Calu3 (cell line): ENCODE measurements around the gene RALGPS1. TPM values are rescaled to one million over a fixed set of nuclear protein-coding genes. Genes with fewer than 3 reads are reported as not detected.
A peak's percentile ranks its signal among the peaks of the same experiment; 100 is the strongest.

ENCODE experiments used
- BruUV-seq: library from RNA; stranded (reverse); fragments of 400-500 nt; replicated peaks from 2 replicates; lab custom pipeline; 2021; lab: Mats Ljungman, UMichigan
- CTCF ChIA-PET: fragments of 300-600 bp; sonication (Branson Sonifier 250); formaldehyde crosslinking; loops from one replicate; lab custom pipeline; 2022; ENCODE audit warnings: antibody characterized with exemption; lab: Charles Lee
- DNase-seq: peaks from one replicate; pipeline ENCODE4 v3.0.0; 2022
- H3K27ac Mint-ChIP-seq: one replicate; pipeline ENCODE4 v1.8.0; 2022; ENCODE audit warnings: mixed read lengths; ENCODE audit not compliant: unreplicated experiment
- H3K27me3 Mint-ChIP-seq: one replicate; pipeline ENCODE4 v1.8.0; 2022; ENCODE audit warnings: mixed read lengths; ENCODE audit not compliant: unreplicated experiment
- H3K36me3 Mint-ChIP-seq: one replicate; pipeline ENCODE4 v1.8.0; 2022; ENCODE audit warnings: mild to moderate bottlenecking, moderate library complexity, mixed read lengths; ENCODE audit not compliant: insufficient read depth, unreplicated experiment
- H3K4me1 Mint-ChIP-seq: one replicate; pipeline ENCODE4 v1.8.0; 2022; ENCODE audit warnings: mild to moderate bottlenecking, low read depth, mixed read lengths; ENCODE audit not compliant: unreplicated experiment
- H3K4me3 Mint-ChIP-seq: one replicate; pipeline ENCODE4 v1.8.0; 2022; ENCODE audit warnings: mild to moderate bottlenecking, low read depth, moderate library complexity, mixed read lengths; ENCODE audit not compliant: unreplicated experiment
- H3K9me3 Mint-ChIP-seq: one replicate; pipeline ENCODE4 v1.8.0; 2022; ENCODE audit warnings: low read depth, mixed read lengths; ENCODE audit not compliant: unreplicated experiment
- CTCF ChIP-seq: fragments of 200-600 bp; IDR thresholded peaks from one replicate; pipeline ENCODE4 v1.8.0; 2022; ENCODE audit warnings: antibody characterized with exemption; ENCODE audit not compliant: unreplicated experiment
- intact Hi-C: fragments of 100-400 bp; cut with micrococcal nuclease; formaldehyde crosslinking; loops from one replicate; pipeline ENCODE4 v1.10.0; 2022; ENCODE audit not compliant: unreplicated experiment
- total RNA-seq: library from RNA; stranded (reverse); gene quantifications from 2 replicates; pipeline ENCODE4 v1.2.3, GENCODE V29; 2022

The RALGPS1 gene
- total RNA-seq, 1 experiment from 2014 or later: 8.3 TPM

DNA sequence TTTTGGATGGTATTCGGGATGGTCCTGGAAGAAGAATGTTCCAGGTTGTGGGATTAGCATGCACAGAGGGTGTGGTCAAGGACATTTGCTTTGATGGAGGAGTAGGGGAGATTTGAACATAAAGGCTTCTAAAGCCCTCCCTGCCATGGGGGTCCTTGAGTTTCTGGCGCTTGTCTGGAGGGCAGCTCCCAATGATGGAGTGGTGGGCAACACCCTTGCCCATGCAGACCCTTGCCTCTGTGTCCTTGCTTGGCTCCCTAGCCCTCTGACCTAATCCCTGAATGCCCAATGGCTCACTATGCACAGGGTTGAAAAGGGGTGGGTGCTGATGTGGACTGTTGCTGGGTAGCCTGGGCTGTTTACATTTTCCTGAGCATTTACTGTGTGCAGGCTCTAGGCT lies 66.6 kb downstream of the RALGPS1 start:
- intact Hi-C loops: no loop called here
- Mint-ChIP-seq H3K27ac (no peak overlapping the region), H3K27me3 (no peaks in the 10 kb centered on the region), H3K4me1 (peaks cover 10% of the 10 kb centered on the region), H3K36me3 (peaks cover 6% of the 10 kb centered on the region), H3K4me3 (no peak overlapping the region), H3K9me3 (no peaks in the 10 kb centered on the region)
- CTCF ChIA-PET: no interaction called here
- no peak for DNase-seq
- no TSS peak for BruUV-seq
- no peak for TF ChIP-seq CTCF

DNA sequence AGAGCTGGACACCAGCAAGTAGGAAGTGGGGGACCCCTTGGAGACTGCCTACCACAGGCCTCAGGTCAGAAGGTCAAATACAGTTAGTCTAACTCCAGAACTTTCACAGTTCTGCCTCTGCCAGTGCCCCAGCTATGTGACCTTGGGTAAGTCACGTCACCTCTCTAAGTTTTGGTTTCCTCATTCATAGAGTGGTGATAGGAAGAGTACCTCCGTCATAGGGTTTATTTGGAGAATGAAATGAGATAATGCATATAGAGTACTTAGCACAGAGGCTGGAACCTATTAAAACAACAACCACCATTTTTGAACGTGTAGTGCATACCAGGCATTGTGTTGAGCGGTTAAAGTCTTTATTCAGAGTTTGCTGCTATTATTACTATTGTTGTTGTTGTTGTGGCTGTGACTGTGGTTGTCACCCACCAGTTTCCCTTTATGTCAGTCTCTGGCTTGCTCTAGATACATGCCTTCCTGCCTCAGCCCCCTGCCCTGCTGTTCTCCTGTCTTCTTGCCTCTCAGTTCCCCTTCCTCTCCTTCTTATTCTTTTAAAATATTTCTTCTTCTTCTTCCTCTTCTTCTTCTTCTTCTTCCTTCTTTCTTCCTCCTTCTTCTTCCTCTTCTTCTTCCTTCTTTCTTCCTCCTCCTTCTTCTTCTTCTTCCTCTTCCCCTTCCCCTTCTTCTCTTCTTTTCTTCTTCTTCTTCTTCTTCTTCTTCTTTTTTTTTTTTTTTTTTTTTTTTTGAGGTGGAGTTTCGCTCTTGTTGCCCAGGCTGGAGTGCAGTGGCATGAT lies 67.8 kb downstream of the RALGPS1 start:
- no peak overlapping the region for H3K27ac Mint-ChIP-seq
- H3K4me3 Mint-ChIP-seq: no peak overlapping the region

DNA sequence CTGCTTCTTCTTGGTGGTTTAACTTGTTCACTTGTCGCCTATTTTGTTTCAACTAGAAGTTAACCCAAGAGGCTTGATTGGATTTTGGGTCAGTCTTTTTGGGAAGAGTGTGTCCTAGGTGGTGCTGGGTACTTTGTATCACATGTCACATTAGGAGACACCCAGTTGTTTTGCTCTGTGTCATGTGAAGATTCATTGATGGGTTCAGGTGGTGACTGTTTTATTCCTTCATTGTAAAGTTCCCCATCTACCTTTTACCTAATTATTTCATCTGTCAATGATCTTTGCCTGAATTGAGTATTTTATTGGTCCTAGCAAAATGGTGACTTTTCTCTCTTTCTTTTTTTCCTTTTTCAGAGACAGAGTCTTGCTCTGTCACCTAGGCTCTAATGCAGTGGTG lies 69.2 kb downstream of the RALGPS1 start:
- no peak overlapping the region for H3K27ac Mint-ChIP-seq
- H3K4me1 Mint-ChIP-seq: peaks cover 20% of the 10 kb centered on the region
- CTCF ChIA-PET: no interaction called here
- DNase-seq: no peak
- H3K4me3 Mint-ChIP-seq: no peak overlapping the region
- no TSS peak for BruUV-seq
- peaks cover 6% of the 10 kb centered on the region for H3K36me3 Mint-ChIP-seq
- intact Hi-C loops: no loop called here
- H3K27me3 Mint-ChIP-seq: peaks cover 9% of the 10 kb centered on the region
- no peaks in the 10 kb centered on the region for H3K9me3 Mint-ChIP-seq
- TF ChIP-seq CTCF: no peak

More for the DNA sequence above, 67.8 kb downstream of the RALGPS1 start:
- TF ChIP-seq CTCF: no peak
- peaks cover 20% of the 10 kb centered on the region for H3K4me1 Mint-ChIP-seq
- no TSS peak for BruUV-seq
- intact Hi-C loops: no loop called here
- no peaks in the 10 kb centered on the region for H3K27me3 Mint-ChIP-seq
- DNase-seq: no peak
- no peaks in the 10 kb centered on the region for H3K9me3 Mint-ChIP-seq
- H3K36me3 Mint-ChIP-seq: peaks cover 6% of the 10 kb centered on the region
- CTCF ChIA-PET: interaction anchor here (0.5 kb wide), 1 partner anchor 14 kb away, joined by 3 read pairs; no protein-coding TSS in a partner anchor

DNA sequence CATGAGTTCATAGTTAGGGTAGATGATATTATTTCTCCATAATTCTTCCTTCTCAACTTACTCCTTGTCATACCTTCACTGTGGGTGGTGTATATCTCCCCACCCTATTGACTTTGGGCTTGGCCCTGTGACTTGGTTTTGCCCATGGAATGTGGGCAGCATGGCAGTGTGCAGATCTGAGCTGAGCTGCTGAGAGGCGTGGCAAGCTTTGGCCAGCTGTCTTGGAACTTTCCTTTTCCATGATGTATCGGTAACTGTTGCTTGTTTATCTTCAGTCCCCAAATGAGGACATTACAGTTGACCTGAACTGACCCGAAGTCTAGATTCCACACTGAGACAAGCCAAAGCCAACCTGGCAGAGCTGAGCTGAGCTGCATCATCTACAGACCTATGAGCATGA lies 70.4 kb downstream of the RALGPS1 start:
- CTCF ChIA-PET: no interaction called here
- peak; percentile 23 for DNase-seq
- intact Hi-C loops: no loop called here

More for the DNA sequence above, 70.4 kb downstream of the RALGPS1 start:
- H3K27ac Mint-ChIP-seq: no peak overlapping the region
- peaks cover 20% of the 10 kb centered on the region for H3K4me1 Mint-ChIP-seq
- H3K4me3 Mint-ChIP-seq: no peak overlapping the region
- H3K36me3 Mint-ChIP-seq: peaks cover 6% of the 10 kb centered on the region
- TF ChIP-seq CTCF: no peak
- H3K27me3 Mint-ChIP-seq: peaks cover 21% of the 10 kb centered on the region
- H3K9me3 Mint-ChIP-seq: no peaks in the 10 kb centered on the region
- BruUV-seq: no TSS peak
